GM12875 (cell line): ENCODE measurements around the gene TRMT2A.

Source experiments
- H3K4me3 ChIP-seq: one replicate; pipeline ENCODE4 v1.5.1; 2011; ENCODE audit warnings: low read depth, low read length, control low read depth
- TF ChIP-seq, protein P1 (sequence below): IDR thresholded peaks from 2 replicates; pipeline ENCODE4 v1.5.1; 2011; ENCODE audit warnings: low read depth, mild to moderate bottlenecking, control low read depth, inconsistent platforms, low read length, moderate library complexity, borderline replicate concordance; ENCODE audit not compliant: insufficient read depth

The TRMT2A gene

DNA sequence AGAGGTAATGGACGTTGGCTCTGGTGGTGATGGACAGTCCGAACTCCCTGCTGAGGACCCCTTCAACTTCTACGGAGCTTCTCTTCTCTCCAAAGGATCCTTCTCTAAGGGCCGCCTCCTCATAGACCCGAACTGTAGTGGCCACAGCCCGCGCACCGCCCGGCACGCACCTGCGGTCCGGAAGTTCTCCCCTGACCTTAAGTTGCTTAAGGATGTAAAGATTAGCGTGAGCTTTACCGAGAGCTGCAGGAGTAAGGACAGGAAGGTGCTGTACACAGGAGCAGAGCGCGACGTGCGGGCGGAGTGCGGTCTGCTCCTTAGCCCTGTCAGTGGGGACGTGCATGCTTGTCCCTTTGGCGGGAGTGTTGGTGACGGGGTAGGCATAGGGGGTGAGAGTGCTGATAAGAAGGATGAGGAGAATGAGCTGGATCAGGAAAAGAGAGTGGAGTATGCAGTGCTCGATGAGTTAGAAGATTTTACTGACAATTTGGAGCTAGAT, 30.9 kb downstream of the TRMT2A start:
- TF ChIP-seq, protein P1, sequence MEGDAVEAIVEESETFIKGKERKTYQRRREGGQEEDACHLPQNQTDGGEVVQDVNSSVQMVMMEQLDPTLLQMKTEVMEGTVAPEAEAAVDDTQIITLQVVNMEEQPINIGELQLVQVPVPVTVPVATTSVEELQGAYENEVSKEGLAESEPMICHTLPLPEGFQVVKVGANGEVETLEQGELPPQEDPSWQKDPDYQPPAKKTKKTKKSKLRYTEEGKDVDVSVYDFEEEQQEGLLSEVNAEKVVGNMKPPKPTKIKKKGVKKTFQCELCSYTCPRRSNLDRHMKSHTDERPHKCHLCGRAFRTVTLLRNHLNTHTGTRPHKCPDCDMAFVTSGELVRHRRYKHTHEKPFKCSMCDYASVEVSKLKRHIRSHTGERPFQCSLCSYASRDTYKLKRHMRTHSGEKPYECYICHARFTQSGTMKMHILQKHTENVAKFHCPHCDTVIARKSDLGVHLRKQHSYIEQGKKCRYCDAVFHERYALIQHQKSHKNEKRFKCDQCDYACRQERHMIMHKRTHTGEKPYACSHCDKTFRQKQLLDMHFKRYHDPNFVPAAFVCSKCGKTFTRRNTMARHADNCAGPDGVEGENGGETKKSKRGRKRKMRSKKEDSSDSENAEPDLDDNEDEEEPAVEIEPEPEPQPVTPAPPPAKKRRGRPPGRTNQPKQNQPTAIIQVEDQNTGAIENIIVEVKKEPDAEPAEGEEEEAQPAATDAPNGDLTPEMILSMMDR = no peak
- no peak overlapping the region for H3K4me3 ChIP-seq

DNA sequence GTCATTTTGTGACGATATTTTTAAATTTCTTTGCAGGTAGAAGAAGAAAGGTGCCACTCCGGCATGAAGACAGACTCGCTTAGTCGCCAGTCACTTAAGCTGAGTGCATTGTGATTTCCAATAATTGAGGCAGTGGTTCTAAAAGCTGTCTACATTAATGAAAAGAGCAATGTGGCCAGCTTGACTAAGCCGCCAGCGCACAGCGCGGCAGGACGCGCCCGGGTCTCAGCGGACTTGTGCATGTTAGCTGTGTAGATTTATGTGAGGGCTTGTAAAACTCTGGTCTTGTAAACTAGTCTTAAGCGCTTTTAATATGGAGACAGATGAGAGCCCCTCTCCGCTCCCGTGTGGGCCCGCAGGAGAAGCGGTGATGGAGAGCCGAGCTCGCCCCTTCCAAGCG, 31.4 kb downstream of the TRMT2A start:
- TF ChIP-seq, protein P1 = no peak
- no peak overlapping the region for H3K4me3 ChIP-seq

DNA sequence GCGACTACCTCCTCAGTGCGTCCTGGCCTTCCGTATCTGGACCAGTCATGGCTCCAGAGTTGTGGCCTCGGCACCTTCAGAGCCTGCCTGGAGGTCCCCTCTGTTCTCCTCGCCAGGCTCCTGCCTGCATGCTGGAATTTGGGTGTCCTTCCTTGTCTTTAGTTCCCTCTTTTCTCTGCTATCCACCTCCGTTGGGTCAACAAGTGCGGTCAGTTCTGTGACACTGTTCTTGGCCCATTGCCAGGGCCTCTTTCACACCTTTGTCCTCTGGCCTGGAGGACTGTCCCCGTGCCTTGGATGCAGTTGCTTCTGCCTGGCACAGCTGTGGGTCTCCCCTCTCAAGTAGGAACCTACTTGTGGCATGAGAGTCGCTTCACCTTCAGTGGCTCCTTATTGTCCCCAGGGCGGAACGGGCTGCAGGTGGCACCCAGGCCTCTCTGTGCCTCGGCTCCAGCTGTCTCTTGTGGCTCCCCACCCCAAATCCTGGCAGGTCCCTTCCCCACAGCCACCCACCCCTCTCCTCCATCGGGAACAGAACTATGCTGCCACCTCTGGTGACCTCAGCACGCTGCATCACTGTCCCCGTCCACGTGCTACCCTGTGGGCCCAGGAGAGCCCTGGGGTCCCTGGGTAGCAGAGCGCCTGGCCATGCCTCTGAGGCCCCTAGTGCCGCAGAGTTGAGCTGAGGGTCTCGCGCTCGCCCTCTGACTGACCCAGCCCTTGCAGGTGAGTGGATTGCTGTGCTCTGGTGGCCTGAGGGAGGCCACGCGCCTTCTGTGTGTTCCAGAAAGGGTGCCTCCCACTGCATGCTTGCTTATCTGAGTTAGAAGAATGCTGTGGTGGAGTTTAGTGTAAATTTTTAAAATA, 32.2 kb downstream of the TRMT2A start:
- no peak overlapping the region for H3K4me3 ChIP-seq

DNA sequence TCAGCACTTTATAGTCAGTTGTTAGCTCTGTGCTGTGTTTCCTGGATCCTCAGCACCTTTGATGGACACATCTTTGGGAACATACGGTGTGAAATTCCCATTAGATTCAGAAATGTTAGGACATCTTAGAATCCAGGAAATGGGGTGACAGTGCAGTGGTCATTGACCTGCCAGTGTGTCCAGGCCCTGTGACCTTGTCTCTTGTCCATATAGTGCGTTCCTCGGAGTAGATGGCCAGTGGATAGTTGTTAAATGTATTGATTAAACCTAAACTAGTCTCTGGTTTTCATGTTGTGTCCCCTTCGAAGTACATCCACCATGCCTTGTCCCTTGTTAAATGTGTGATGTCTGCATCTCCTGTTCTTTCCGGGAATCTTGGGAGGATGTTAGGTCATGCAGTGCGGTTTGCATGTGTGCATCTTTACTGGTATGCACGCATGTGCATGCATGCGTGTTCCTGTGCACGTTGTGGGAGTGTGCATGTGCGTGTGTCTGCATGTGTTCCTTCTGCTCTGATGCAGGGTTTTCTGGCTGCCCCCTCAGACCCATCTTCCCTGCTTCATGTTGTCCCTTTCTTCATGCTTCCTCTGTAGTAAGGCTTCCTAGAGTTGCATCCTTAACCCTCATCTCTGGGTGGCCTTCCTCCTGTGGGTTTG, 33.0 kb downstream of the TRMT2A start:
- TF ChIP-seq, protein P1 = no peak
- no peak overlapping the region for H3K4me3 ChIP-seq

More for the DNA sequence above, 32.2 kb downstream of the TRMT2A start:
- TF ChIP-seq, protein P1 = peak; percentile 59; the same call in 1 of the 2 replicates

DNA sequence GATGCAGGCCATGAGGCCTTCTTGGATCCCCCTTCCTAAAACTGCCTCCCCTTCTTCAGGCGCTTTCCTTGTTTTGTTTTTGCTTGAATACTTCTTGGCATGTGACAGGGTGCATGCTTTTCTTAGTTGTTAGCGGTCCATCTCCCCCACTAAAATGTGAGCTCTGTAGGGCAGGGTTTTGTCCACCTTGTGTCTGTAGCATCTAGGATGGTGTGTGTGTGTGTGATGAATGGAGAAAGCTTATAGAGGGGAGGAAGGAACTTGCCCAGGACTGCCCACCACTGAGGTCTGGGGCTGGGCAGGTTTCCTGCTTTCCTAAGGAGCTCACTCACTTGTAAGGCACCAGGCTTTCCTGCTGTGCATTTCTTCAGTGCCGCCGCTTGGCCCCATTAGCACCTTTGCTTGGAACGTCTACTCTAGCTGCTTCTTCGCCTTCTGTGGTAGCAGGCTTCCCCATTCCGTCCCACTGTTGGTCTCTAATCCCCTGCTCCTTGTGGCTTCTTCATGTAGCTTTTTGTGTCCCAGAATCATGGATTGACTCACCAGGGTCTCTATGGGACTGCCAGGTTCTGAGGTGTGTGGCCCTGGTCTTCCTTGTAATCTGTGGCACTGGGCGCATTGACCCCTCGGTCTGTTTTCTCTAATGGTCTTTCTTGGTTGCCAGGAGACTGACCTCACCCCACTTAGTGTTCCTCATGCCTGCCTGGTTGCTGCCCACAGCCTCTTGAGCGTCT, 33.7 kb downstream of the TRMT2A start:
- no peak overlapping the region for H3K4me3 ChIP-seq
- TF ChIP-seq, protein P1 = no peak

- peak overlapping the region; percentile 85 for H3K4me3 ChIP-seq
- TF ChIP-seq, protein P1 = no peak
Measured at GRCh38 chr22:20080776-20081654, 36.0 kb downstream of the TRMT2A start.
